SW 1271 (cell line): ENCODE measurements around the gene TXNRD3.
"Not testable (repeated sequence)": the region's sequence is repeated elsewhere in the genome, so short reads cannot be mapped to it uniquely, and the experiment has no call there.

Experiments
- DNase-seq, 2 experiments: peaks; one replicate each; lab custom pipeline; 2025; lab: John Stamatoyannopoulos, UW

TXNRD3 gene

GRCh38 chr3:126646674-126647073 is 8.2 kb downstream of the TXNRD3 start:
- no peak for DNase-seq

- no peak for DNase-seq
Observed at GRCh38 chr3:126644615-126645014, 10.3 kb downstream of the TXNRD3 start.

DNA sequence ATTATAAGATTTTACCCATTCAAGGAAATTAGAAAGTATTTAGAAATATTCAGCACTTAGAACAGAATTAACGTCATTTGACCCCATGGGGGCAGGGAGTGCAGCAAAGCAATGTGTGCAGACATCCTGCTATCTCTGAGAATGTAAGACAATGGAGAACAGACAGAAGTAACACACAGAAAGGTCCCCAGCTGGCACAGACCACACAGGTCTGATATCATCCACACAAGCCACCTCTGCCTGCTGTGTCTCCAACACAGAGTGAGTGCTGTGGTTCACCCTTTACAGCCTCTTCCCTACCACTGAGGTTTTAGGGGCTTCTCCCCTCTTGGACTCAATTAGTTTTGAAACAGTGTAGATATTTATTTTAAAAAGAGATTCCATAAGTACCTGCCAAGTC is 16.1 kb downstream of the TXNRD3 start:
- no peak for DNase-seq

GRCh38 chr3:126636436-126636835 is 18.5 kb downstream of the TXNRD3 start:
- DNase-seq: no peak

DNA sequence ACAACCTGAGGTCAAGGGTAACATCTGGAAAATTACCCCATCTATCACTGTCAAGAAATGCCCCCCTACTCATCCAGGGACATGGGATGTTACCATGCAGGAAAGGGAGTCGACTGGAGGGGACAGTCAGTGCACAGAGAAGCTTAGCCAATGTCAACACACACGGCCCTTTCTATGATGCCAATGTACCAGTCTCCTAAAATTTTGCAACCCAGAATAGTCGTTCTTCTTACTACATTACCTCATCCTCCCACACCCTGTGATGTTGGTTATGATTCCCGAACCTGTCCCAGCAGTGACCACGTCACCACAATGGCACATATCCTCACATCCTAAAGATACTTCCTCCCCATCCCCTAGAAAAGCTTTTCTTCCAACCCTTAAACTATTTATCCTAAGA is 20.1 kb downstream of the TXNRD3 start:
- no peak for DNase-seq

DNA sequence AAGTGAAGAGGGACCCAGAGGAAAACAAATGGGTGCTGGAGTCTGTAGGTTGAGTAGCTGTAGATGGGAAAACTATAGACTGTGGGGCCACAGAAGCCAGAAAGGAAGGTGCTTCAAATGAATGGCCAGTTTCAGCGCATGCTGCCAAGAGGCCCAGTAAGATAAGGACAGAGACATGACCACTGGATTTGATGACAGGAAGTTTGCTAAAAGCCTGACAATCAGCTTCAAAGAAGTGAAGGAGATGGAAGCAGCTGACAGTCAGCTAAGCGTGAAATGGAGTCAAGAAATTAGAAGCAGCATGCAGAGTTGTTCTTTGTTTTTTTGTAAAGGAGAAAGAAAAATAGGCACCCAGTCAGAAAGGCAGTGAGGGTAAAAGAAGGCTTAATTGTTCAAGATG is 24.9 kb downstream of the TXNRD3 start:
- DNase-seq: no peak

DNA sequence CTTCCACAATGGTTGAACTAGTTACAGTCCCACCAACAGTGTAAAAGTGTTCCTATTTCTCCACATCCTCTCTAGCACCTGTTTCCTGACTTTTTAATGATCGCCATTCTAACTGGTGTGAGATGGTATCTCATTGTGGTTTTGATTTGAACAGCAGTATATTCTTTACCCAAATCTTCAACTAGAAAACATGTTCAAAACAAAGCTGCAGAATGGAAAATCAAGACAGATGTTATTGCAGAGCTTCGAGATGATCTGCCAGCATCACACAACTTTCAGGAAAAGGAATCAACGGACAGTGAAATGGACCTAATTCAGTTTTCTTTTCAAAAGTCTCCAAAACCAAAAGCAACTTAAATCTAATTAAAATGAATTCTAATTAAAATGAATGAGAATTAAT is 29.2 kb downstream of the TXNRD3 start:
- not testable (repeated sequence) for DNase-seq

DNA sequence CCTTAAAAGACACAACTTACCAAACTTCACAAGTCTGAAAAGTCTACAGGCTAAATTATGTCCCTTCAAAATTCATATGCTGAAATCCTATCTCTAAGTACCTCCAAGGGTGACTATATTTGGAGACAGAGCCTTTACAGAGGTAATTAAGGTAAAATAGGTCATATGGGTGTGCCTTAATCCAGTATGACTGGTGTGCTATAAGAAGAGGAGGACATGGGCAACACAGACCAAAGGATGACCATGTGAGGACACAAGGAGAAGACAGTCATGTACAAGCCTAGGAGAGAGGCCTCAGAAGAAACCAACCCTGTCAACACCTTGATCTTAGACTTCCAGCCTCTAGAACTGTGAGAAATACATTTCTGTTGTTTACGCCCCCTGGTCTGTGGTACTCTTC is 32.2 kb downstream of the TXNRD3 start:
- no peak for DNase-seq

DNA sequence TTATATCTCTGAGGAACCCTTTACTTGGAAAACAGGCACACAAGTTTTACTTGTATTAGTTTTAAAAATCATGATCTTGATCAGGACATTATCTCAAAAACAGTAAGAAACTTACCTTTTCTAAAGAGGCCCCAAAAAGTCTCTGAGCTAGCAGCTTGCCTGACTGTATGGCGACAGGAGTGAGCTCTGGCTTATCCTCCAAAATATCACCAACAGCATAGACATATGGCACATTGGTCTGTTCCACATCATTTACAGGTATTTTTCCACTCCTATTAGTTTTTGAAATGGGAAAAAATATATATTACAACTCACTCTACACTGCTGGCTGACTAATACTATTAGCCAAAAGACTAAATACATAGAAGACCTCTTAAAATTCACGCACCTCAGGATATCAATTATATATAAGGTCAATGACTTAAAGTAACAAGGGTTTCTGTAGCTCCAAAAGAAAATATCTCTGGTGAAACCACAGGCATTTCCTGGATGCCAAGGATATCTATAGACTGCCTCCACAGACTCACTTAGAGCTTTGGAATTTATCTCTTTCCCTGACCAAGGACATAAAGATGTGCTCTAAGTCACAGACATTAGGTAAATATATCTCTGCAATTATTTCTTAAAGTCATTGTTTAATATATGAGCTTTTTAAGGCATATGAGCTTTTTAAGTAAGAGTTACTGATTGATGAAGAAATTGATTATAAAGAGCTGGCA is 33.1 kb downstream of the TXNRD3 start:
- DNase-seq: peak; percentile 12 to 86

GRCh38 chr3:126621171-126621570 is 33.8 kb downstream of the TXNRD3 start:
- peak; percentile 33 to 72 for DNase-seq

- DNase-seq: peak; percentile 34 to 67
Observed at GRCh38 chr3:126620738-126621137, 34.2 kb downstream of the TXNRD3 start.

DNA sequence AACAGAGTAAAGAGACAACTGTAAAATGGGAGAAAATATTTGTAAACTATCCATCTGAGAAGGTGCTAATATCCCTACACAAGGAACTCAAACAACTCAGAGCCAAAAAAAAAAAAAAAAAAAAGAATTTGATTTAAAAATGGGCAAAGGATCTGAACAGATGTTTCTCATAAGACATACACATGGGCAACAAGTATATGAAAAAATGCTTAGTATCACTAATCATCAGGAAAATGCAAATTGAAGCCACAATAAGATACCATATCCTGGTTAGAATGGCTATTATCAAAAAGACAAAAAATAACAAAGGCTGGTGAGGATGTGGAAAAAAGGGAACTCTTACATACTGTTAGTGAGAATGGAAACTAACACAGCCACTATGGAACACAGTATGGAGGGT is 36.2 kb downstream of the TXNRD3 start:
- no peak for DNase-seq

- DNase-seq: peak in 1 of 2 experiments; percentile 51
Observed at GRCh38 chr3:126618021-126618420, 36.9 kb downstream of the TXNRD3 start.

GRCh38 chr3:126617571-126617970 is 37.4 kb downstream of the TXNRD3 start:
- no peak for DNase-seq

- peak; percentile 19 to 69 for DNase-seq
Observed at GRCh38 chr3:126616931-126617330, 38.0 kb downstream of the TXNRD3 start.

DNA sequence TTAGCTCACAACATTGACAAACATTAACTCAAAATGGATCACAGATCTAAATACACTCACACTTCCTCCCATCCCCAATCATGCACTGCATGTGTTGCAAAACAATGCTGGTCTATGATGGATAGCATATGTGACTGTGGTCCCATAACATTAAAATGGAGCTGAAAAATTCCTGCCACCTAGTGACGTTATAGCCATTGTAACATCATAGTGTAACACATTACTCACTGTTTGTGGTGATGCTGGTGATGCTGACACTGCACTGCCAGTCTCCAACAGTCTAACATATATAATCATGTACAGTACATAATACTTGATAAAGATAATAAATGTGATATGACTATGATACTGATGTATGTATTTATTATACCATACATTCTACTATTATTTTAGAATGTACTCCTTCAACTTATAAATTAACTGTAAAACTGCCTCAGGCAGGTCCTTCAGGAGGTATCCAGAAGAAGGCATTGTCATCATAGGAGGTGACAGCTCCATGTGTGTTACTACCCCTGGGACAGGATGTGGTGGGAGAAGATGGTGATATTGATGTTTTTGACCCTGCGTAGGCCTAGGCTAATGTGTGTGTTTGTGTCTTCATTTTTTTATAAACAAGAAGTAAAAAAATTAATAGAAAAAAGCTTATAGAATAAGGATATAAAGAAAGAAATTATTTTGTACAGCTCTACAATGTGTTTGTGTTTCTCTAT is 41.3 kb downstream of the TXNRD3 start:
- DNase-seq: peak in 1 of 2 experiments; percentile 13

GRCh38 chr3:126612479-126613205 is 42.3 kb downstream of the TXNRD3 start:
- DNase-seq: no peak

GRCh38 chr3:126609909-126610308 is 45.0 kb downstream of the TXNRD3 start:
- DNase-seq: no peak

DNA sequence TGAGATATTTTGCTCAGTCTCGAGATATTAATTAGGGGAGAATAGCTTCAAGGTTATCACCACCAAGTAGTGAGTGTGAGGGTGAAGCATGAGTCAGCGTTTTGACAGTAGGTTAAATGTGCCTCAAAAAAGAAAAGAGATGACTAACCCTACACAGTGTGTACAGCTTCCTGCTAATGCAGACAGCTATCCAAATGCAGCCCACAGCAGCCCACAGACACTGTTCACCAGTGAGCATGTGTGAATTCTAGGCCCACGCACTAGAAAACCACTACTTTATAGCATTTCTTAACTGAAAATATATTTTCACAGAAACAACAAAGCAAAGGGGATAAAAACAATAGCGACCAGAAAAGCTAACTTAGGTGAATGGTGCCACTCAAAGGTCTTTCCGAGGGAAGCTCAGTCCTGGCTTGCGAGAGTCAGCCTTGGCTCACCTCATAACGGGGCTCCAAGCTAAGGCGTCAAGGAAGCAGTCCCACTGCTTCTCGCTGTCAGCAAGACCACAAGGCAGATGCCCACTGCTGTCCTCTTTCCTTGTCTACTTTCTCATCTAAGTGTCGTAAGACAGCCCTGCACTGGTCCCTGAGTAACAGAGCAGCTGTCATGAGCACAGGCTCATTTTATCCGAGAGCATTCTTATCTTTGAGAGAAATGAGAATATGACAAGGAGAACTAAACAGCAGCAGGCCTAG is 47.6 kb downstream of the TXNRD3 start:
- no peak for DNase-seq

DNA sequence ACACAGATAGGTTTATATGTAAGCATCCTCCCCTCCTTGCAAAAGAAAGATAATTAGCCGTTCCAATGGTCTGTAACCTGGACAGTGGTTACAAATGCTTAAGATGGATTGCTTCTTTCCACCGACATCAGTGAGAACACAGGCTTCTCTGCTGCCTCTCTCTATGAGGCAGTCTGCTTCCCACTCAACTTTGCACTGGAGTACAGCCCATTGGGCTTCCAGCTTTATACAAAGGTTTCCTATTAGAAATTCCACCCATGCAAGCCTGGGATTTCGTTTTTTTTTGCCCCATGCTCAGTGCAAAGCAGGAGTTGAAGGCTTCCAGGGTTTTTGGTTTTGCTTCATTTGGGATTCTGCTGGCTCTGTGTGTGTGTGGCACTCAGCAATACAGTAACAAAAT is 48.9 kb downstream of the TXNRD3 start:
- no peak for DNase-seq

GRCh38 chr3:126604691-126605090 is 50.2 kb downstream of the TXNRD3 start:
- DNase-seq: no peak

GRCh38 chr3:126599101-126599500 is 55.8 kb downstream of the TXNRD3 start:
- no peak for DNase-seq
